ENCODE results near the gene MAST2. TPM values are rescaled to one million over a fixed set of nuclear protein-coding genes. Genes with fewer than 3 reads are reported as not detected.

MAST2 gene
- total RNA-seq, 6 donors from 2014 or later: 16.0 to 77.8 (median 26.4) TPM

DNA sequence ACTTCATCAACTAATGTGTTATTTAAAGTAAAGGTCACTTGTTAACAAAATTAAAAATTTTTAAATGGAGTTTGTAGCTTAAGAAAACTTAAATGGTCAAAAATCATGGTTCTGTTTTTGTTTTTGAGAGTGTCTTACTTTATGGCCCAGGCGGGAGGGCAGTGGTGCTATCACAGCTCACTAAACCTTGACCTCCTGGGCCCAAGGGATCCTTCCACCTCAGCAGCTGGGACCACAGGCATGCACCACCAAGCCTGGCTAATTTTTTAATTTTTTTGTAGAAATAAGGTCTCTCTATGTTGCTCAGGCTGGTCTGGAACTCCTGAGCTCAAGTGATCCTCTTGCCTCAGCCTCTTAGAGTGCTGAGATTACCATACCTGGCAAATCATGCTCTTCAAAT, 111.4 kb downstream of the MAST2 start:
- H3K4me1 ChIP-seq: peaks cover 0 to 4% (median 0%) of the 10 kb centered on the region in 4 donors
- ATAC-seq (ENCODE audit: low FRiP score in 2 of 2) (no peak), DNase-seq (no peak)
- H3K4me3 ChIP-seq: no peak overlapping the region
- no peak for TF ChIP-seq POLR2AphosphoS5 (IDR thresholded peaks at IDR 0.05)
- no peak for TF ChIP-seq POLR2A (IDR thresholded peaks at IDR 0.05)
- TF ChIP-seq, protein P1, sequence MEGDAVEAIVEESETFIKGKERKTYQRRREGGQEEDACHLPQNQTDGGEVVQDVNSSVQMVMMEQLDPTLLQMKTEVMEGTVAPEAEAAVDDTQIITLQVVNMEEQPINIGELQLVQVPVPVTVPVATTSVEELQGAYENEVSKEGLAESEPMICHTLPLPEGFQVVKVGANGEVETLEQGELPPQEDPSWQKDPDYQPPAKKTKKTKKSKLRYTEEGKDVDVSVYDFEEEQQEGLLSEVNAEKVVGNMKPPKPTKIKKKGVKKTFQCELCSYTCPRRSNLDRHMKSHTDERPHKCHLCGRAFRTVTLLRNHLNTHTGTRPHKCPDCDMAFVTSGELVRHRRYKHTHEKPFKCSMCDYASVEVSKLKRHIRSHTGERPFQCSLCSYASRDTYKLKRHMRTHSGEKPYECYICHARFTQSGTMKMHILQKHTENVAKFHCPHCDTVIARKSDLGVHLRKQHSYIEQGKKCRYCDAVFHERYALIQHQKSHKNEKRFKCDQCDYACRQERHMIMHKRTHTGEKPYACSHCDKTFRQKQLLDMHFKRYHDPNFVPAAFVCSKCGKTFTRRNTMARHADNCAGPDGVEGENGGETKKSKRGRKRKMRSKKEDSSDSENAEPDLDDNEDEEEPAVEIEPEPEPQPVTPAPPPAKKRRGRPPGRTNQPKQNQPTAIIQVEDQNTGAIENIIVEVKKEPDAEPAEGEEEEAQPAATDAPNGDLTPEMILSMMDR (IDR thresholded peaks at IDR 0.05): no peak
- TF ChIP-seq EP300 (IDR thresholded peaks at IDR 0.05): no peak
- H3K27ac ChIP-seq: no peak overlapping the region
- no peaks in the 10 kb centered on the region for H3K36me3 ChIP-seq
- no peaks in the 10 kb centered on the region for H3K27me3 ChIP-seq
- no peaks in the 10 kb centered on the region for H3K9me3 ChIP-seq
- 83 to 88% methylated on average over 1 of the region's 1 CpG for WGBS, 2 donors

DNA sequence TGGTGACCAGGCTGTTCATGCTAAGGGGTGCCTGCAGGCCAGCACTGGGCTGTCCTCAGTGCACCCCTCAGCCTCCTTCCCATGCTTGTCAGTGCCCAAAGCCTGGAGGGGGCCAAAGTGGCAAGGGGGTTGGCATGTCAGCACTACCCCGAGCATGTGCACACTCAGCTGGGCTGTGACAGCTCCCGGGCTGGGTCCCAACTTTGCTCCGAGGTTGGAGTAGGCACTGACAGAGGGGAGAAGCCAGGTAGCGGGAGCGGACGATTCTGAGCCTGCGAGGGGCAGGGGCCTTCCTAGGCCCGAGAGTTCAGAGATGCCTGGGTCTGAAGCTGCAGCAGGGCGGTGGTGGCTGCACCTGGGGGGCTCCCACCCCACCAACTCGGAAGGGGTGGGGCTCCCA, 119.0 kb downstream of the MAST2 start:
- peak in 1 of 2 donors; percentile 41 for ATAC-seq (ENCODE audit: low FRiP score in 2 of 2)

DNA sequence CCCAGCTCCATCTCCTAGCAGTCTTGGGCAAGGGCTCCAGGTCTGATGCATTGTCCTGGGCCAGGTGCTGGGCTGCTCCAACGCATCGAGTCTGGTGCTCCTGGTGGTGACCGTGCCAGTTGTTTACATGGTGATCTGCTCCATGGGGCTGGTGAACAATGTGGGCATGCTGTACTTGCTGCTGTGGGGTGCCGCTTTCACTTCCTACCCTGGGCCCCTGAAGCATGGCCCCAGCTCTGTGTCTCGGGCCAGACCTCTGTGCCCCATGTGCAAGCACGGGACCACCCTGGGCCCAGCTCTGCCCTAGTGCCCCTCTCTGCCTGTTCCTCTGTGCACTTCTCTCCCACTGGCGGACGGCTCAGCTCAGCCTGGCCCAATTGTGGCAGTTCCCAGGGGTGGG, 119.4 kb downstream of the MAST2 start:
- Histone ChIP-seq H3K36me3 (no peaks in the 10 kb centered on the region), H3K27me3 (no peaks in the 10 kb centered on the region), H3K4me1 (no peaks in the 10 kb centered on the region), H3K4me3 (no peak overlapping the region), H3K9me3 (no peaks in the 10 kb centered on the region), H3K27ac (no peak overlapping the region)
- ATAC-seq (ENCODE audit: low FRiP score in 2 of 2) (no peak), DNase-seq (peak in 1 of 2 donors; percentile 27)
- 100% methylated on average over 8 of the region's 8 CpGs; no CpG with 5 or more reads in 1 of the 2 donors for WGBS, 2 donors
- TF ChIP-seq POLR2A (IDR thresholded peaks at IDR 0.05): no peak
- TF ChIP-seq POLR2AphosphoS5 (IDR thresholded peaks at IDR 0.05): no peak
- no peak for TF ChIP-seq EP300 (IDR thresholded peaks at IDR 0.05)
- TF ChIP-seq, protein P1 (IDR thresholded peaks at IDR 0.05): no peak

More for the DNA sequence above, 119.0 kb downstream of the MAST2 start:
- Histone ChIP-seq H3K36me3 (no peaks in the 10 kb centered on the region), H3K9me3 (no peaks in the 10 kb centered on the region), H3K27me3 (no peaks in the 10 kb centered on the region), H3K4me1 (no peaks in the 10 kb centered on the region), H3K27ac (no peak overlapping the region), H3K4me3 (no peak overlapping the region)
- WGBS, 2 donors: 95 to 99% methylated on average over 8 to 10 of the region's 10 CpGs
- TF ChIP-seq EP300 (IDR thresholded peaks at IDR 0.05): no peak
- TF ChIP-seq, protein P1 (IDR thresholded peaks at IDR 0.05): no peak
- DNase-seq: peak in 1 of 2 donors; percentile 52

GRCh38 chr1:45923343-45923742, 119.9 kb downstream of the MAST2 start:
- Histone ChIP-seq H3K4me1 (no peaks in the 10 kb centered on the region), H3K36me3 (no peaks in the 10 kb centered on the region), H3K27ac (no peak overlapping the region), H3K27me3 (no peaks in the 10 kb centered on the region), H3K4me3 (no peak overlapping the region), H3K9me3 (no peaks in the 10 kb centered on the region)
- ATAC-seq (ENCODE audit: low FRiP score in 2 of 2): no peak
- no peak for DNase-seq
- WGBS, 2 donors: 89 to 95% methylated on average over 4 of the region's 4 CpGs
- TF ChIP-seq EP300 (IDR thresholded peaks at IDR 0.05) (no peak), POLR2A (IDR thresholded peaks at IDR 0.05) (no peak), POLR2AphosphoS5 (IDR thresholded peaks at IDR 0.05) (no peak)
- TF ChIP-seq, protein P1 (IDR thresholded peaks at IDR 0.05): no peak

GRCh38 chr1:45924736-45925135, 121.3 kb downstream of the MAST2 start:
- DNase-seq: no peak
- peaks cover 0 to 7% (median 6%) of the 10 kb centered on the region in 4 donors for H3K4me1 ChIP-seq
- no peaks in the 10 kb centered on the region for H3K27me3 ChIP-seq
- no peak overlapping the region for H3K27ac ChIP-seq
- ATAC-seq (ENCODE audit: low FRiP score in 2 of 2): no peak
- WGBS, 2 donors: 95 to 100% methylated on average over 1 of the region's 1 CpG
- H3K36me3 ChIP-seq: no peaks in the 10 kb centered on the region
- no peak overlapping the region for H3K4me3 ChIP-seq
- TF ChIP-seq EP300 (IDR thresholded peaks at IDR 0.05) (no peak), POLR2A (IDR thresholded peaks at IDR 0.05) (no peak), POLR2AphosphoS5 (IDR thresholded peaks at IDR 0.05) (no peak)
- TF ChIP-seq, protein P1 (IDR thresholded peaks at IDR 0.05): no peak
- no peaks in the 10 kb centered on the region for H3K9me3 ChIP-seq

Measured in upper lobe of left lung (tissue), 6 donors.